HEK293 (cell line): Measurements from ENCODE around the gene GJD3.

ENCODE experiments used
- HOXC10 ChIP-seq: sonication (generic); formaldehyde crosslinking; IDR thresholded peaks from 2 replicates; pipeline ENCODE4 v1.8.1; 2023; ENCODE audit warnings: mild to moderate bottlenecking, missing genetic modification reagents
- KLF1 ChIP-seq: fragments of 450-650 bp; formaldehyde crosslinking; IDR thresholded peaks from 2 replicates; pipeline ENCODE4 v1.5.1; 2016; ENCODE audit warnings: missing biosample characterization, missing genetic modification characterization
- MYNN ChIP-seq: fragments of 450-650 bp; formaldehyde crosslinking; IDR thresholded peaks from 2 replicates; pipeline ENCODE4 v1.5.1; 2016; ENCODE audit warnings: missing biosample characterization, missing genetic modification characterization, borderline replicate concordance
- PBX3 ChIP-seq: sonication (generic); formaldehyde crosslinking; IDR thresholded peaks from 2 replicates; pipeline ENCODE4 v1.8.1; 2022; ENCODE audit warnings: mild to moderate bottlenecking, moderate library complexity, missing genetic modification reagents
- SP3 ChIP-seq: fragments of 450-650 bp; formaldehyde crosslinking; IDR thresholded peaks from 2 replicates; pipeline ENCODE4 v1.5.1; 2016; ENCODE audit warnings: missing biosample characterization, missing genetic modification characterization
- TRIM28 ChIP-seq: IDR thresholded peaks from 2 replicates; pipeline ENCODE4 v1.6.1; 2011; ENCODE audit warnings: low read length, control low read depth, borderline replicate concordance
- ZBTB1 ChIP-seq: fragments of 450-650 bp; formaldehyde crosslinking; IDR thresholded peaks from 2 replicates; pipeline ENCODE4 v1.5.1; 2016; ENCODE audit warnings: missing biosample characterization, missing genetic modification characterization
- ZBTB48 ChIP-seq: fragments of 450-650 bp; formaldehyde crosslinking; IDR thresholded peaks from 2 replicates; pipeline ENCODE4 v1.5.1; 2016; ENCODE audit warnings: missing biosample characterization, missing genetic modification characterization
- ZFP41 ChIP-seq: fragments of 450-650 bp; formaldehyde crosslinking; IDR thresholded peaks from 2 replicates; pipeline ENCODE4 v1.5.1; 2016; ENCODE audit warnings: missing biosample characterization, missing genetic modification characterization, borderline replicate concordance
- ZNF10 ChIP-seq: fragments of 450-650 bp; formaldehyde crosslinking; IDR thresholded peaks from 2 replicates; pipeline ENCODE4 v1.5.1; 2017; ENCODE audit warnings: missing biosample characterization, missing genetic modification characterization
- ZNF140 ChIP-seq: fragments of 450-650 bp; formaldehyde crosslinking; IDR thresholded peaks from 2 replicates; pipeline ENCODE4 v1.5.1; 2016; ENCODE audit warnings: missing biosample characterization, missing genetic modification characterization
- ZNF175 ChIP-seq: fragments of 450-650 bp; formaldehyde crosslinking; IDR thresholded peaks from 2 replicates; pipeline ENCODE4 v1.5.1; 2016; ENCODE audit warnings: missing biosample characterization, missing genetic modification characterization
- ZNF211 ChIP-seq: fragments of 450-650 bp; formaldehyde crosslinking; IDR thresholded peaks from 2 replicates; pipeline ENCODE4 v1.5.1; 2016; ENCODE audit warnings: low read depth, missing biosample characterization, missing genetic modification characterization
- ZNF292 ChIP-seq: fragments of 450-650 bp; formaldehyde crosslinking; IDR thresholded peaks from 2 replicates; pipeline ENCODE4 v1.5.1; 2016; ENCODE audit warnings: low read depth, missing biosample characterization, missing genetic modification characterization, borderline replicate concordance
- ZNF341 ChIP-seq: fragments of 450-650 bp; formaldehyde crosslinking; IDR thresholded peaks from 2 replicates; pipeline ENCODE4; 2016; ENCODE audit warnings: low read depth, missing biosample characterization, missing genetic modification characterization
- ZNF423 ChIP-seq: fragments of 450-650 bp; formaldehyde crosslinking; IDR thresholded peaks from 2 replicates; pipeline ENCODE4 v1.5.1; 2016; ENCODE audit warnings: missing biosample characterization, missing genetic modification characterization
- ZNF521 ChIP-seq: fragments of 450-650 bp; formaldehyde crosslinking; IDR thresholded peaks from 2 replicates; pipeline ENCODE4 v1.5.1; 2017; ENCODE audit warnings: missing biosample characterization, mild to moderate bottlenecking, missing genetic modification characterization
- ZNF529 ChIP-seq: fragments of 450-650 bp; formaldehyde crosslinking; IDR thresholded peaks from 2 replicates; pipeline ENCODE4 v1.5.1; 2017; ENCODE audit warnings: missing genetic modification characterization, missing biosample characterization; ENCODE audit not compliant: insufficient replicate concordance
- ZNF645 ChIP-seq: fragments of 450-650 bp; formaldehyde crosslinking; IDR thresholded peaks from 2 replicates; pipeline ENCODE4; 2016; ENCODE audit warnings: missing biosample characterization, missing genetic modification characterization
- ZNF76 ChIP-seq: fragments of 450-650 bp; formaldehyde crosslinking; IDR thresholded peaks from 2 replicates; pipeline ENCODE4; 2016; ENCODE audit warnings: low read depth, missing biosample characterization, missing genetic modification characterization, borderline replicate concordance
- ZSCAN30 ChIP-seq: fragments of 450-650 bp; IDR thresholded peaks from 2 replicates; pipeline ENCODE4 v1.5.1; 2018; ENCODE audit warnings: missing biosample characterization, mild to moderate bottlenecking, missing genetic modification characterization, moderate library complexity
- ZXDB ChIP-seq: fragments of 450-650 bp; formaldehyde crosslinking; IDR thresholded peaks from 2 replicates; pipeline ENCODE4 v1.5.1; 2016; ENCODE audit warnings: missing biosample characterization, missing genetic modification characterization
- TF ChIP-seq, protein P1 (sequence below): fragments of 450-650 bp; formaldehyde crosslinking; IDR thresholded peaks from 2 replicates; pipeline ENCODE4 v1.5.1; 2016; ENCODE audit warnings: missing biosample characterization, missing genetic modification characterization, borderline replicate concordance
- TF ChIP-seq, protein P2 (sequence below): fragments of 450-650 bp; formaldehyde crosslinking; IDR thresholded peaks from 2 replicates; pipeline ENCODE4 v1.5.1; 2017; ENCODE audit warnings: missing biosample characterization, missing genetic modification characterization
- TF ChIP-seq, protein P3 (sequence below): fragments of 450-650 bp; formaldehyde crosslinking; IDR thresholded peaks from 2 replicates; pipeline ENCODE4 v1.5.1; 2016; ENCODE audit warnings: missing biosample characterization, missing genetic modification characterization, borderline replicate concordance
- TF ChIP-seq, protein P4 (sequence below): fragments of 450-650 bp; formaldehyde crosslinking; IDR thresholded peaks from 2 replicates; pipeline ENCODE4 v1.5.0; 2017; ENCODE audit warnings: missing biosample characterization, missing genetic modification characterization, borderline replicate concordance

GJD3 gene

DNA sequence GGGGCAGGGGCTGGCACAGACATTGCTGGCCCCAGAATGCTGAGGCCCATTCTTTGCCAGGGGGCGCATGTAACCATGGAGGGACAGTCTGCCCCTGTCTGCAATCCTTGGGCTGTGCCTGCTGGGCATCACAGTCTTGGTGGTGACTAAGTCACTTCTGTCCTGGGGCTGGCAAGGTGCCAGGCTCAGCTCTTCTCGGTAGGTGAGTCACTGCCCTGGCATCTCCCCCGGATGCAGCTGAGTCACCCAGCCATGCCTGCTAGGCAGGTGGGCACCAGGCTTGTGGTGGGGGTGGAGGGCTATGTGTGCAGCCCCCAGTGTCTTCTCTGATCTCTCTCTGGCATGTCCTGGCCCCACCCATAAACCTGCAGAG lies 50.0 kb downstream of the GJD3 start (continued):
- no peak for TF ChIP-seq ZNF521
- no peak for TF ChIP-seq TRIM28
- TF ChIP-seq, protein P1, sequence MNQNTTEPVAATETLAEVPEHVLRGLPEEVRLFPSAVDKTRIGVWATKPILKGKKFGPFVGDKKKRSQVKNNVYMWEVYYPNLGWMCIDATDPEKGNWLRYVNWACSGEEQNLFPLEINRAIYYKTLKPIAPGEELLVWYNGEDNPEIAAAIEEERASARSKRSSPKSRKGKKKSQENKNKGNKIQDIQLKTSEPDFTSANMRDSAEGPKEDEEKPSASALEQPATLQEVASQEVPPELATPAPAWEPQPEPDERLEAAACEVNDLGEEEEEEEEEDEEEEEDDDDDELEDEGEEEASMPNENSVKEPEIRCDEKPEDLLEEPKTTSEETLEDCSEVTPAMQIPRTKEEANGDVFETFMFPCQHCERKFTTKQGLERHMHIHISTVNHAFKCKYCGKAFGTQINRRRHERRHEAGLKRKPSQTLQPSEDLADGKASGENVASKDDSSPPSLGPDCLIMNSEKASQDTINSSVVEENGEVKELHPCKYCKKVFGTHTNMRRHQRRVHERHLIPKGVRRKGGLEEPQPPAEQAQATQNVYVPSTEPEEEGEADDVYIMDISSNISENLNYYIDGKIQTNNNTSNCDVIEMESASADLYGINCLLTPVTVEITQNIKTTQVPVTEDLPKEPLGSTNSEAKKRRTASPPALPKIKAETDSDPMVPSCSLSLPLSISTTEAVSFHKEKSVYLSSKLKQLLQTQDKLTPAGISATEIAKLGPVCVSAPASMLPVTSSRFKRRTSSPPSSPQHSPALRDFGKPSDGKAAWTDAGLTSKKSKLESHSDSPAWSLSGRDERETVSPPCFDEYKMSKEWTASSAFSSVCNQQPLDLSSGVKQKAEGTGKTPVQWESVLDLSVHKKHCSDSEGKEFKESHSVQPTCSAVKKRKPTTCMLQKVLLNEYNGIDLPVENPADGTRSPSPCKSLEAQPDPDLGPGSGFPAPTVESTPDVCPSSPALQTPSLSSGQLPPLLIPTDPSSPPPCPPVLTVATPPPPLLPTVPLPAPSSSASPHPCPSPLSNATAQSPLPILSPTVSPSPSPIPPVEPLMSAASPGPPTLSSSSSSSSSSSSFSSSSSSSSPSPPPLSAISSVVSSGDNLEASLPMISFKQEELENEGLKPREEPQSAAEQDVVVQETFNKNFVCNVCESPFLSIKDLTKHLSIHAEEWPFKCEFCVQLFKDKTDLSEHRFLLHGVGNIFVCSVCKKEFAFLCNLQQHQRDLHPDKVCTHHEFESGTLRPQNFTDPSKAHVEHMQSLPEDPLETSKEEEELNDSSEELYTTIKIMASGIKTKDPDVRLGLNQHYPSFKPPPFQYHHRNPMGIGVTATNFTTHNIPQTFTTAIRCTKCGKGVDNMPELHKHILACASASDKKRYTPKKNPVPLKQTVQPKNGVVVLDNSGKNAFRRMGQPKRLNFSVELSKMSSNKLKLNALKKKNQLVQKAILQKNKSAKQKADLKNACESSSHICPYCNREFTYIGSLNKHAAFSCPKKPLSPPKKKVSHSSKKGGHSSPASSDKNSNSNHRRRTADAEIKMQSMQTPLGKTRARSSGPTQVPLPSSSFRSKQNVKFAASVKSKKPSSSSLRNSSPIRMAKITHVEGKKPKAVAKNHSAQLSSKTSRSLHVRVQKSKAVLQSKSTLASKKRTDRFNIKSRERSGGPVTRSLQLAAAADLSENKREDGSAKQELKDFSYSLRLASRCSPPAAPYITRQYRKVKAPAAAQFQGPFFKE (tag by site-specific recombination), result no peak
- TF ChIP-seq ZXDB (tag by site-specific recombination), result peak; percentile 44; the same call in 1 of the 2 replicates
- TF ChIP-seq ZNF140 (tag by site-specific recombination), result no peak
- no peak for TF ChIP-seq ZNF423 (tag by site-specific recombination)
- TF ChIP-seq ZNF292, result no peak
- TF ChIP-seq SP3, result 0 out of 2 replicates have a peak, but pooled peaks have one; percentile 31
- peak; percentile 43 for TF ChIP-seq ZNF341 (tag by site-specific recombination)
- TF ChIP-seq ZBTB48 (tag by site-specific recombination), result peak; percentile 67; the same call in 1 of the 2 replicates
- TF ChIP-seq ZNF529 (tag by site-specific recombination), result no peak
- no peak for TF ChIP-seq ZNF211
- TF ChIP-seq ZSCAN30 (tag by site-specific recombination), result no peak
- TF ChIP-seq KLF1, result no peak
- TF ChIP-seq ZNF175, result no peak
- TF ChIP-seq, protein P2, sequence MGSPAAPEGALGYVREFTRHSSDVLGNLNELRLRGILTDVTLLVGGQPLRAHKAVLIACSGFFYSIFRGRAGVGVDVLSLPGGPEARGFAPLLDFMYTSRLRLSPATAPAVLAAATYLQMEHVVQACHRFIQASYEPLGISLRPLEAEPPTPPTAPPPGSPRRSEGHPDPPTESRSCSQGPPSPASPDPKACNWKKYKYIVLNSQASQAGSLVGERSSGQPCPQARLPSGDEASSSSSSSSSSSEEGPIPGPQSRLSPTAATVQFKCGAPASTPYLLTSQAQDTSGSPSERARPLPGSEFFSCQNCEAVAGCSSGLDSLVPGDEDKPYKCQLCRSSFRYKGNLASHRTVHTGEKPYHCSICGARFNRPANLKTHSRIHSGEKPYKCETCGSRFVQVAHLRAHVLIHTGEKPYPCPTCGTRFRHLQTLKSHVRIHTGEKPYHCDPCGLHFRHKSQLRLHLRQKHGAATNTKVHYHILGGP (tag by site-specific recombination), result peak; percentile 45; the same call in 1 of the 2 replicates
- TF ChIP-seq, protein P3, sequence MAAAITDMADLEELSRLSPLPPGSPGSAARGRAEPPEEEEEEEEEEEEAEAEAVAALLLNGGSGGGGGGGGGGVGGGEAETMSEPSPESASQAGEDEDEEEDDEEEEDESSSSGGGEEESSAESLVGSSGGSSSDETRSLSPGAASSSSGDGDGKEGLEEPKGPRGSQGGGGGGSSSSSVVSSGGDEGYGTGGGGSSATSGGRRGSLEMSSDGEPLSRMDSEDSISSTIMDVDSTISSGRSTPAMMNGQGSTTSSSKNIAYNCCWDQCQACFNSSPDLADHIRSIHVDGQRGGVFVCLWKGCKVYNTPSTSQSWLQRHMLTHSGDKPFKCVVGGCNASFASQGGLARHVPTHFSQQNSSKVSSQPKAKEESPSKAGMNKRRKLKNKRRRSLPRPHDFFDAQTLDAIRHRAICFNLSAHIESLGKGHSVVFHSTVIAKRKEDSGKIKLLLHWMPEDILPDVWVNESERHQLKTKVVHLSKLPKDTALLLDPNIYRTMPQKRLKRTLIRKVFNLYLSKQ (tag by site-specific recombination), result no peak
- TF ChIP-seq, protein P4, sequence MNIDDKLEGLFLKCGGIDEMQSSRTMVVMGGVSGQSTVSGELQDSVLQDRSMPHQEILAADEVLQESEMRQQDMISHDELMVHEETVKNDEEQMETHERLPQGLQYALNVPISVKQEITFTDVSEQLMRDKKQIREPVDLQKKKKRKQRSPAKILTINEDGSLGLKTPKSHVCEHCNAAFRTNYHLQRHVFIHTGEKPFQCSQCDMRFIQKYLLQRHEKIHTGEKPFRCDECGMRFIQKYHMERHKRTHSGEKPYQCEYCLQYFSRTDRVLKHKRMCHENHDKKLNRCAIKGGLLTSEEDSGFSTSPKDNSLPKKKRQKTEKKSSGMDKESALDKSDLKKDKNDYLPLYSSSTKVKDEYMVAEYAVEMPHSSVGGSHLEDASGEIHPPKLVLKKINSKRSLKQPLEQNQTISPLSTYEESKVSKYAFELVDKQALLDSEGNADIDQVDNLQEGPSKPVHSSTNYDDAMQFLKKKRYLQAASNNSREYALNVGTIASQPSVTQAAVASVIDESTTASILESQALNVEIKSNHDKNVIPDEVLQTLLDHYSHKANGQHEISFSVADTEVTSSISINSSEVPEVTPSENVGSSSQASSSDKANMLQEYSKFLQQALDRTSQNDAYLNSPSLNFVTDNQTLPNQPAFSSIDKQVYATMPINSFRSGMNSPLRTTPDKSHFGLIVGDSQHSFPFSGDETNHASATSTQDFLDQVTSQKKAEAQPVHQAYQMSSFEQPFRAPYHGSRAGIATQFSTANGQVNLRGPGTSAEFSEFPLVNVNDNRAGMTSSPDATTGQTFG, result peak; percentile 75; the same call in 1 of the 2 replicates
- TF ChIP-seq MYNN (tag by site-specific recombination), result no peak
- TF ChIP-seq PBX3 (CRISPR knock-in tag), result no peak
- no peak for TF ChIP-seq HOXC10
- TF ChIP-seq ZNF76 (tag by site-specific recombination), result no peak
- TF ChIP-seq ZNF10 (tag by site-specific recombination), result 0 out of 2 replicates have a peak, but pooled peaks have one; percentile 32
- TF ChIP-seq ZFP41 (tag by site-specific recombination), result no peak
- TF ChIP-seq ZBTB1 (tag by site-specific recombination), result 0 out of 2 replicates have a peak, but pooled peaks have one; percentile 48
- TF ChIP-seq ZNF645, result no peak
